ENCODE data around the gene TRPC4. TPM values are rescaled to one million over a fixed set of nuclear protein-coding genes. Genes with fewer than 3 reads are reported as not detected.

The TRPC4 gene
- total and polyA plus RNA-seq, 12 donors = 0.24 to 22.5 (median 0.78) TPM

DNA sequence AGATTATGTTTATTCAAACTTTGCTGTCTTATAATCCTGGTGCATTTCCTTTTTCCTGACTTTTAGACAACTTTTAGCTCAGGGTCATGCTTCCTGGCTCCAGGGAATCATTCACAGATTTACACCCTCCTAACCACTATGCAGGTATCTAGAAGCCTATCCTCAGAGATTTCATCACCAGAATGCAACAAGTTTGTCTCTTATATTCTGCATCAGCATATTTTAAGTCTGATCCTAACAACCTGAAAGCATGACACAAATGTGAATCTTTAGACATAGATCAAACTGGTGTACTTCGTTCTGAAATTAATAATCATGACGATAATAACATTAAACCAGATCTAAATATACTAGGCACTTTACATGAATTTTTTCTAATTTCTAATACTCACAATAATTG lies 100.0 kb downstream of the TRPC4 start:
- Histone ChIP-seq H3K9me3 (replicated peaks in 1 of 3) (no peaks in the 10 kb centered on the region), H3K27ac (no peak overlapping the region), H3K4me3 (no peak overlapping the region), H3K27me3 (peaks cover 4% of the 10 kb centered on the region), H3K4me1 (replicated peaks in 1 of 2) (no peaks in the 10 kb centered on the region), H3K36me3 (replicated peaks in 1 of 2) (no peaks in the 10 kb centered on the region)
- TF ChIP-seq, protein P1, sequence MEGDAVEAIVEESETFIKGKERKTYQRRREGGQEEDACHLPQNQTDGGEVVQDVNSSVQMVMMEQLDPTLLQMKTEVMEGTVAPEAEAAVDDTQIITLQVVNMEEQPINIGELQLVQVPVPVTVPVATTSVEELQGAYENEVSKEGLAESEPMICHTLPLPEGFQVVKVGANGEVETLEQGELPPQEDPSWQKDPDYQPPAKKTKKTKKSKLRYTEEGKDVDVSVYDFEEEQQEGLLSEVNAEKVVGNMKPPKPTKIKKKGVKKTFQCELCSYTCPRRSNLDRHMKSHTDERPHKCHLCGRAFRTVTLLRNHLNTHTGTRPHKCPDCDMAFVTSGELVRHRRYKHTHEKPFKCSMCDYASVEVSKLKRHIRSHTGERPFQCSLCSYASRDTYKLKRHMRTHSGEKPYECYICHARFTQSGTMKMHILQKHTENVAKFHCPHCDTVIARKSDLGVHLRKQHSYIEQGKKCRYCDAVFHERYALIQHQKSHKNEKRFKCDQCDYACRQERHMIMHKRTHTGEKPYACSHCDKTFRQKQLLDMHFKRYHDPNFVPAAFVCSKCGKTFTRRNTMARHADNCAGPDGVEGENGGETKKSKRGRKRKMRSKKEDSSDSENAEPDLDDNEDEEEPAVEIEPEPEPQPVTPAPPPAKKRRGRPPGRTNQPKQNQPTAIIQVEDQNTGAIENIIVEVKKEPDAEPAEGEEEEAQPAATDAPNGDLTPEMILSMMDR (IDR thresholded peaks at IDR 0.05) = no peak
- no peak for TF ChIP-seq POLR2A (IDR thresholded peaks at IDR 0.05)
- intact Hi-C loops (cut with DNase I) = no loop called here
- DNase-seq = no peak
- 70 to 84% (median 81%) methylated on average over 2 of the region's 2 CpGs for WGBS, 4 donors

DNA sequence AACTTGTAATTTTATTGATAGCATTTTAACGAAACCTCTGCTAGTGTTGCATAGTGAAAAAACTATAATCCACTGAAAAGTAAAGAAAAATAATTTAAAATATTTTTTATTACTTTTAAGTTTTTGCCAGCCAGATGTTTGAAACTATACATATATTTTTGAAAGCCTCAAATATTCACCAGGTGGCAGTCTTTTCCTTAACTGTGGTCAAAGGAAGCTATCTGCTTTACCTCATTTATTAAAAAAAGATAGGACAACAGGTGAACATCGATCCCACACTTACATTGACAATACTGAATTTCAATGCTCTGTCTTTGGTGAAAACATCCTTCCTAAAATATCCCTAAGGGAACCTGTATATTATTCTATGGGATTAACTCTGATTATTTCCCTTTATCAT lies 100.5 kb downstream of the TRPC4 start:
- intact Hi-C loops (cut with DNase I) = no loop called here
- no peaks in the 10 kb centered on the region for H3K36me3 ChIP-seq (replicated peaks in 1 of 2)
- WGBS, 4 donors = 50 to 64% (median 56%) methylated on average over 2 of the region's 2 CpGs

GRCh38 chr13:37766502-37766901 lies 103.1 kb downstream of the TRPC4 start:
- Histone ChIP-seq H3K4me1 (replicated peaks in 1 of 2) (no peaks in the 10 kb centered on the region), H3K27ac (no peak overlapping the region), H3K4me3 (no peak overlapping the region), H3K9me3 (replicated peaks in 1 of 3) (no peaks in the 10 kb centered on the region), H3K27me3 (peaks cover 4% of the 10 kb centered on the region), H3K36me3 (replicated peaks in 1 of 2) (no peaks in the 10 kb centered on the region)
- intact Hi-C loops (cut with DNase I) = no loop called here
- 40 to 54% (median 44%) methylated on average over 3 of the region's 3 CpGs for WGBS, 4 donors
- DNase-seq = no peak
- no peak for TF ChIP-seq POLR2A (IDR thresholded peaks at IDR 0.05)
- TF ChIP-seq, protein P1 (IDR thresholded peaks at IDR 0.05) = no peak

More for the DNA sequence above, 100.5 kb downstream of the TRPC4 start:
- Histone ChIP-seq H3K9me3 (replicated peaks in 1 of 3) (no peaks in the 10 kb centered on the region), H3K27me3 (peaks cover 4% of the 10 kb centered on the region), H3K27ac (no peak overlapping the region), H3K4me3 (no peak overlapping the region), H3K4me1 (replicated peaks in 1 of 2) (no peaks in the 10 kb centered on the region)
- DNase-seq = no peak
- TF ChIP-seq, protein P1 (IDR thresholded peaks at IDR 0.05) = peak in 1 of 6 experiments; percentile 26
- TF ChIP-seq POLR2A (IDR thresholded peaks at IDR 0.05) = no peak

DNA sequence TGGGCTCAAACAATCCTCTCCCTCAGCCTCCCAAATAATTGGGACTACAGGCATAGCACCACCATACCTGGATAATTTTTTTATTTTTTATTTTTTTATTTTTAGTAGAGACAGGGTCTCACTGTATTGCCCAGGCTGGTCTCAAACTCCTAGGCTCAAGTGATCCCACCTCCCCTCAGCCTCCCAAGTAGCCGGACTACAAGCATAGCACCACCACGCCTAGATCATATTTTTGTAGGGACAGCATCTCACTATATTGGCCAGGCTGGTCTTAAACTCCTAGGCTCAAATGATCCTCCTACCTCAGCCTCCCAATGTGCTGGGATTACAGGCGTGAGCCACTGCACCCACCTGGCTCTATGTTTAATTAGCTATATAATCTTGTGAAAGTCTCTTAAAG lies 114.2 kb downstream of the TRPC4 start:
- no peaks in the 10 kb centered on the region for H3K9me3 ChIP-seq (replicated peaks in 1 of 3)
- no peaks in the 10 kb centered on the region for H3K4me1 ChIP-seq (replicated peaks in 1 of 2)
- no peak overlapping the region for H3K4me3 ChIP-seq
- H3K27ac ChIP-seq = no peak overlapping the region
- intact Hi-C loops (cut with DNase I) = no loop called here
- H3K27me3 ChIP-seq = no peaks in the 10 kb centered on the region
- 51 to 76% (median 61%) methylated on average over 3 of the region's 3 CpGs for WGBS, 4 donors
- TF ChIP-seq, protein P1 (IDR thresholded peaks at IDR 0.05) = no peak
- TF ChIP-seq POLR2A (IDR thresholded peaks at IDR 0.05) = no peak
- no peaks in the 10 kb centered on the region for H3K36me3 ChIP-seq (replicated peaks in 1 of 2)
- DNase-seq = no peak

Data from adrenal gland (tissue), 12 donors.